Measurements from ENCODE around the gene PDZK1IP1. TPM values are rescaled to one million over a fixed set of nuclear protein-coding genes. Genes with fewer than 3 reads are reported as not detected.

PDZK1IP1 gene
- not detected for total RNA-seq

GRCh38 chr1:47189844-47190508 lies at the start of gene PDZK1IP1:
TSS of gene PDZK1IP1 (minus strand) at chr1:47190036. CDS start at chr1:47189932, 104 bp downstream.

DNA sequence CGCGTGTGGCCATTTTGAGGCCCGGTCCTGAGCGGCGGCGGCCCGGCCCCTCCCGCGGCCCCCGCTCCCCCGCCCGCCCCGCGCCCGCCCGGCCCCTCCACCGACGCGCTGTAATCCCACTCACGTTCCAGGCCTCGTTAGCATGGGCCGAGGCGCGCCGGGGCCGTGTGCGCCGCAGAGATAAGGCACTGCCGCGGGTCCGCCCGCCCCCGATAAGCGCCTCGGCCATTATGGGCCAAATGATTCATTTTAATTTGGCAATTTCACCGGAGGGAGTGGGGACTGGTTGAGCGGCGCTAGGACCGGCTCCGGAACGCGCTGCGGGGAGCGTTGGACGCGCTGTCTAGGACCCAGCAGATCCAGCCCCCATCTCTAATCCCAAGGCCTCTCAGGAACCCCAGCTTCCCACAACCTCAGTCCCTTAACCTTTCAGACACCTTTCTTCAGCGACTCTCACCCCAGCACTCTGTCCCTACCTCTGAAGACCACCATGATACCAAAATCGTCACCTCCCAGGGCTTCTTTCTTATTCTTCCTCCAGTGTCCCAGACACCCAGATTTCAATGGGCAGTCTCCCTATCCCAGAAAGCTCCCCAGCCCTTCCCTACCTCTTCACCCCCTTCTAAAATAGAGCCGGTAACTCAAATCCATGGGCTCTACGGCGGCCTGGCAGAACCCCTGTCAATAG lies 42.5 kb upstream of the PDZK1IP1 start, which contains the start of gene TAL1:
TAL1 (minus strand) TSS at position 39 of the 688 bp plus-strand sequence. CDS start 6,337 bp downstream, outside the sequence.

DNA sequence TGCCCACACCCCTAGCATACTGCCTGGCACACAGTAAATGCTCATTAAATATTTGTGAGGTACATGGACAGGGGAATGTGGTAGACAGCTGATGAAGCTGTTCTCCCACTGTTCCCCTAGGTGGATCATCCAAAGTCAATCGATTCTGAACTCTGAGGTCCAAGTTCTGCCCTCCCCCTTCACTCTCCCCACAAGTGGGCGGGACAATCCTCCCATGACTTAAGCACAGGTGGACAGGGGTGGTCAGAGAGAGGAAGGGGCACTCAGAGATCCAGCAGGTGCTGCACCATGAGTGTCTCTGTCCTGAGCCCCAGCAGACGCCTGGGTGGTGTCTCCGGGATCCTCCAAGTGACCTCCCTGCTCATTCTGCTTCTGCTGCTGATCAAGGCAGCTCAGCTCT lies 52.6 kb downstream of the PDZK1IP1 start, which contains the start of gene CYP4A22:
CYP4A22 (plus strand) TSS at position 244 of the 400 bp plus-strand sequence; CDS start at position 289, 45 bp downstream.

Other genes with a start within 250 kb of the PDZK1IP1 start
- not detected for gene CYP4A11, start 248.6 kb downstream of the PDZK1IP1 start, total RNA-seq
- gene CYP4X1, start 166.4 kb downstream of the PDZK1IP1 start, total RNA-seq: not detected
- gene CYP4Z1, start 122.8 kb downstream of the PDZK1IP1 start, total RNA-seq: not detected
- not detected for gene CYP4A22, start 52.6 kb downstream of the PDZK1IP1 start, total RNA-seq
- gene TAL1, start 42.2 kb upstream of the PDZK1IP1 start, total RNA-seq: under 1 TPM in 1 of 2 donors, not detected in 1; under 0.01 TPM
- gene STIL, start 124.1 kb upstream of the PDZK1IP1 start, total RNA-seq: 10 to 100 TPM; 12.4 to 28.3 TPM
- gene CMPK1, start 143.8 kb upstream of the PDZK1IP1 start, total RNA-seq: 10 to 100 TPM; 53.3 to 67.9 TPM
- not detected for gene FOXE3, start 226.2 kb upstream of the PDZK1IP1 start, total RNA-seq
- 1 to 10 TPM in 1 of 2 donors, not detected in 1; 1.7 TPM for gene FOXD2, start 248.0 kb upstream of the PDZK1IP1 start, total RNA-seq